A673 (cell line): Measurements from ENCODE around the gene IPCEF1.

Source experiments
- EZH2 ChIP-seq: fragments of 200-600 bp; sonication (generic); IDR thresholded peaks from 2 replicates; pipeline ENCODE4 v1.6.1; 2017; ENCODE audit warnings: borderline replicate concordance, low read depth, mild to moderate bottlenecking, mixed read lengths, antibody characterized with exemption, low read length; ENCODE audit not compliant: poor library complexity, severe bottlenecking
- TF ChIP-seq, protein P1 (sequence below): fragments of 300-800, 200-600 bp; sonication (generic); conservative IDR thresholded peaks from 2 replicates; pipeline ENCODE4 v1.5.1; 2017; ENCODE audit warnings: low read depth, mild to moderate bottlenecking, antibody characterized with exemption, low read length, moderate library complexity, mixed read lengths

GRCh38 chr6:154397491-154398195, 41.0 kb upstream of the IPCEF1 start:
- TF ChIP-seq, protein P1, sequence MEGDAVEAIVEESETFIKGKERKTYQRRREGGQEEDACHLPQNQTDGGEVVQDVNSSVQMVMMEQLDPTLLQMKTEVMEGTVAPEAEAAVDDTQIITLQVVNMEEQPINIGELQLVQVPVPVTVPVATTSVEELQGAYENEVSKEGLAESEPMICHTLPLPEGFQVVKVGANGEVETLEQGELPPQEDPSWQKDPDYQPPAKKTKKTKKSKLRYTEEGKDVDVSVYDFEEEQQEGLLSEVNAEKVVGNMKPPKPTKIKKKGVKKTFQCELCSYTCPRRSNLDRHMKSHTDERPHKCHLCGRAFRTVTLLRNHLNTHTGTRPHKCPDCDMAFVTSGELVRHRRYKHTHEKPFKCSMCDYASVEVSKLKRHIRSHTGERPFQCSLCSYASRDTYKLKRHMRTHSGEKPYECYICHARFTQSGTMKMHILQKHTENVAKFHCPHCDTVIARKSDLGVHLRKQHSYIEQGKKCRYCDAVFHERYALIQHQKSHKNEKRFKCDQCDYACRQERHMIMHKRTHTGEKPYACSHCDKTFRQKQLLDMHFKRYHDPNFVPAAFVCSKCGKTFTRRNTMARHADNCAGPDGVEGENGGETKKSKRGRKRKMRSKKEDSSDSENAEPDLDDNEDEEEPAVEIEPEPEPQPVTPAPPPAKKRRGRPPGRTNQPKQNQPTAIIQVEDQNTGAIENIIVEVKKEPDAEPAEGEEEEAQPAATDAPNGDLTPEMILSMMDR = no peak
- TF ChIP-seq EZH2 = no peak
